B cell (primary cell): ENCODE measurements around the gene FAM24B. TPM values are rescaled to one million over a fixed set of nuclear protein-coding genes. Genes with fewer than 3 reads are reported as not detected.

ENCODE experiments used
- ATAC-seq: fragments of 200-7000 bp; cut with Tn5 transposase; one replicate; pipeline ENCODE4 v1.10.0; 2021; ENCODE audit warnings: low read depth, mild to moderate bottlenecking, moderate number of reproducible peaks, moderate library complexity
- CTCF ChIA-PET: fragments of 350-600 bp; sonication (Branson Sonifier 250); formaldehyde crosslinking; loops from one replicate; lab custom pipeline; 2021; ENCODE audit warnings: antibody characterized with exemption, inconsistent platforms; lab: Charles Lee
- POLR2A ChIA-PET: fragments of 350-600 bp; sonication (Branson Sonifier 250); formaldehyde crosslinking; loops from one replicate; lab custom pipeline; 2021; ENCODE audit warnings: antibody characterized with exemption; lab: Charles Lee
- DNase-seq: peaks from one replicate; pipeline ENCODE4 v3.0.0; 2013
- H2AFZ ChIP-seq: 2 replicates; pipeline ENCODE4 v1.6.1; 2012; ENCODE audit warnings: mild to moderate bottlenecking, low read depth, low read length; ENCODE audit not compliant: insufficient read depth, poor library complexity, severe bottlenecking
- H3K27ac ChIP-seq, 2 donors: 1 replicate in 1 of 2; 2 replicates in 1 of 2; pipeline ENCODE4 v1.5.1; 2012 to 2013; ENCODE audit warnings: low read length in 2 of 2, mild to moderate bottlenecking in 2 of 2, moderate library complexity in 1 of 2
- H3K27me3 ChIP-seq, 4 experiments: fragments of 200-600 bp in 1 of 4; sonication (generic) in 1 of 4; replicated peaks in 1 of 4; 1 replicate in 2 of 4; 2 replicates in 2 of 4; pipeline versions ENCODE4 v1.6.1 to v1.7.0; 2013 to 2016; ENCODE audit warnings: low read length in 3 of 4, mild to moderate bottlenecking in 2 of 4, mixed read lengths in 1 of 4, moderate library complexity in 1 of 4; ENCODE audit not compliant: insufficient read depth in 4 of 4, control insufficient read depth in 3 of 4; ENCODE audit errors: control extremely low read depth in 1 of 4
- H3K36me3 ChIP-seq, 2 experiments: replicated peaks in 1 of 2; 1 replicate in 1 of 2; 2 replicates in 1 of 2; pipeline versions ENCODE4 v1.6.1 to v1.7.1; 2013; ENCODE audit warnings: low read length in 1 of 2; ENCODE audit not compliant: insufficient read depth in 2 of 2, control insufficient read depth in 1 of 2; ENCODE audit errors: control extremely low read depth in 1 of 2, extremely low read depth in 1 of 2
- H3K4me1 ChIP-seq, 2 donors: fragments of 200-600 bp in 1 of 2; sonication (generic) in 1 of 2; 1 replicate in 1 of 2; 2 replicates in 1 of 2; pipeline versions ENCODE4 v1.5.1 to v1.6.1; 2013 to 2017; ENCODE audit warnings: low read length in 2 of 2; ENCODE audit not compliant: control insufficient read depth in 2 of 2, insufficient read depth in 2 of 2
- H3K4me2 ChIP-seq: replicated peaks from 2 replicates; pipeline ENCODE3; 2012; ENCODE audit warnings: mild to moderate bottlenecking, low read depth, low read length; ENCODE audit not compliant: poor library complexity, severe bottlenecking
- H3K4me3 ChIP-seq, 5 experiments: fragments of 200-600 bp in 1 of 5; sonication (generic) in 1 of 5; 1 replicate in 3 of 5; 2 replicates in 2 of 5; pipeline versions ENCODE4 v1.5.1 to v1.7.0; 2011 to 2016; ENCODE audit warnings: low read length in 4 of 5, mild to moderate bottlenecking in 4 of 5, low read depth in 2 of 5, control low read depth in 1 of 5, moderate library complexity in 1 of 5; ENCODE audit not compliant: insufficient read depth in 1 of 5; ENCODE audit errors: control extremely low read depth in 1 of 5, extremely low read depth in 1 of 5
- H3K79me2 ChIP-seq: fragments of 200-600 bp; sonication (generic); one replicate; pipeline ENCODE4 v1.6.0; 2016; ENCODE audit warnings: low read length; ENCODE audit not compliant: control insufficient read depth, insufficient read depth
- H3K9ac ChIP-seq: fragments of 200-600 bp; sonication (generic); 2 replicates; pipeline ENCODE4 v1.6.1; 2017; ENCODE audit warnings: mild to moderate bottlenecking, low read length, moderate library complexity
- H3K9me3 ChIP-seq, 3 donors: one replicate each; pipeline versions ENCODE4 v1.6.1 to v1.7.1; 2013; ENCODE audit warnings: low read length in 2 of 3; ENCODE audit not compliant: control insufficient read depth in 2 of 3, insufficient read depth in 1 of 3; ENCODE audit errors: control extremely low read depth in 1 of 3
- H4K20me1 ChIP-seq: 2 replicates; pipeline ENCODE4 v1.6.0; 2012; ENCODE audit warnings: mild to moderate bottlenecking, low read length; ENCODE audit not compliant: insufficient read depth, control insufficient read depth, poor library complexity, severe bottlenecking
- H3K27ac Mint-ChIP-seq: one replicate; pipeline ENCODE4 v1.8.0; 2021; ENCODE audit warnings: mixed read lengths
- H3K27me3 Mint-ChIP-seq: one replicate; pipeline ENCODE4 v1.8.0; 2021; ENCODE audit warnings: mixed read lengths
- H3K4me1 Mint-ChIP-seq: one replicate; pipeline ENCODE4 v1.8.0; 2021; ENCODE audit warnings: mixed read lengths
- H3K4me3 Mint-ChIP-seq: one replicate; pipeline ENCODE4 v1.8.0; 2021; ENCODE audit warnings: mixed read lengths
- H3K9me3 Mint-ChIP-seq: one replicate; pipeline ENCODE4 v1.8.0; 2022; ENCODE audit warnings: mixed read lengths; ENCODE audit not compliant: insufficient read depth
- CTCF ChIP-seq: fragments of 200-600 bp; IDR thresholded peaks from one replicate; pipeline ENCODE4 v1.8.0; 2022; ENCODE audit warnings: antibody characterized with exemption, mild to moderate bottlenecking
- EZH2 ChIP-seq: IDR thresholded peaks from 2 replicates; pipeline ENCODE4 v1.6.1; 2012; ENCODE audit warnings: borderline replicate concordance, low read depth, mild to moderate bottlenecking, moderate library complexity, low read length; ENCODE audit not compliant: insufficient read depth, poor library complexity, severe bottlenecking
- WGBS: methylation state at CpG from one replicate; pipeline ENCODE4 v1.1.5; 2013; ENCODE audit warnings: missing lambda C conversion rate; ENCODE audit not compliant: insufficient coverage; 5-methylcytosine and 5-hydroxymethylcytosine counted together
- intact Hi-C: fragments of 100-400 bp; cut with micrococcal nuclease; formaldehyde crosslinking; loops from one replicate; pipeline ENCODE4 v1.10.0; 2022
- polyA plus RNA-seq: library from polyadenylated mRNA; depleted of rRNA; stranded (reverse); fragments of >200 nt; gene quantifications from 2 replicates; pipeline ENCODE4 v1.2.3, GENCODE V29; 2012
- total RNA-seq, 2 donors: library from RNA; stranded (reverse); fragments of 120-200 nt in 1 of 2; gene quantifications; 1 replicate in 1 of 2; 2 replicates in 1 of 2; pipeline versions ENCODE4 v1.2.3 to v1.2.4, GENCODE V29; 2013 to 2022

The FAM24B gene
- total and polyA plus RNA-seq, 2 donors (not counting 1 experiment from before 2014, with no cell fraction given): 12.5 to 23.4 TPM

GRCh38 chr10:122877264-122877663 lies 2.1 kb downstream of the FAM24B start:
- Histone ChIP-seq H3K27me3 (no peaks in the 10 kb centered on the region), H3K4me1 (peaks cover 12 to 17% of the 10 kb centered on the region in 2 donors), H2AFZ (no peak overlapping the region), H4K20me1 (peaks cover 4% of the 10 kb centered on the region), H3K36me3 (no peaks in the 10 kb centered on the region), H3K9ac (no peak overlapping the region), H3K27ac (no peak overlapping the region), H3K4me3 (no peak overlapping the region), H3K9me3 (peaks cover 0 to 5% (median 0%) of the 10 kb centered on the region in 3 donors), H3K4me2 (no peak overlapping the region), H3K79me2 (peaks cover 55% of the 10 kb centered on the region)
- 70% methylated on average over 1 of the region's 1 CpG for WGBS
- peaks cover 39% of the 10 kb centered on the region for H3K4me1 Mint-ChIP-seq
- ATAC-seq: no peak
- no peaks in the 10 kb centered on the region for H3K9me3 Mint-ChIP-seq
- ChIA-PET CTCF (no interaction called here), POLR2A (no interaction called here)
- intact Hi-C loops: no loop called here
- no peaks in the 10 kb centered on the region for H3K27me3 Mint-ChIP-seq
- H3K27ac Mint-ChIP-seq: no peak overlapping the region
- no peak for DNase-seq
- H3K4me3 Mint-ChIP-seq: peak overlapping the region; percentile 4
- no peak for TF ChIP-seq CTCF
- TF ChIP-seq EZH2: no peak

DNA sequence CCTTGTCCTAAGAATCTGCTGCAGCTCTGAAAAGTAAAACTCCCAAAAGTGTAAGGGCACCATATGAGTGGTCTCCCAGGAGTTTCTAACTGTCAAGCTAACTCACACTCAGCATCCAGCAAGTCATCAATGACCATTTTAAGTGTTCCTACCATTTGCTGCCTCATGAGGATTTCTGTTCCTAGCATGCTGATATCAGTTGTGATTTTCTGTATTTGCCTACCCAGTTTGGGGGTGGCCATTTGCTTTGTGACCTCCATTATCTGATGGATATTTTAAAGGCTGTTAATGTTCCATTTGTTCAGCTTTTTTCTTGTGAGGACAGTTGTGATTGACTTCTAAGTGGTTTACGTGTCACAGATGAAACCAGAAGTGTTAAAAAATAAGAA lies 2.9 kb downstream of the FAM24B start:
- CTCF ChIA-PET: no interaction called here
- H3K27me3 ChIP-seq: no peaks in the 10 kb centered on the region
- H2AFZ ChIP-seq: no peak overlapping the region
- H3K27me3 Mint-ChIP-seq: no peaks in the 10 kb centered on the region
- H3K4me1 ChIP-seq: peaks cover 12 to 17% of the 10 kb centered on the region in 2 donors
- no peak overlapping the region for H3K4me3 Mint-ChIP-seq
- no peak overlapping the region for H3K4me3 ChIP-seq
- H4K20me1 ChIP-seq: peaks cover 4% of the 10 kb centered on the region
- no peak for TF ChIP-seq CTCF
- TF ChIP-seq EZH2: no peak
- no peak overlapping the region for H3K27ac Mint-ChIP-seq
- POLR2A ChIA-PET: no interaction called here
- peaks cover 39% of the 10 kb centered on the region for H3K4me1 Mint-ChIP-seq
- H3K79me2 ChIP-seq: peaks cover 55% of the 10 kb centered on the region
- H3K27ac ChIP-seq: no peak overlapping the region
- H3K4me2 ChIP-seq: no peak overlapping the region
- no peak overlapping the region for H3K9ac ChIP-seq
- whole genome bisulfite sequencing: no CpG with 5 or more reads among the region's 1 CpG
- ATAC-seq: no peak
- intact Hi-C loops: no loop called here
- peaks cover 0 to 5% (median 0%) of the 10 kb centered on the region in 3 donors for H3K9me3 ChIP-seq
- H3K36me3 ChIP-seq: no peaks in the 10 kb centered on the region
- H3K9me3 Mint-ChIP-seq: no peaks in the 10 kb centered on the region
- DNase-seq: no peak
